ENCODE data around the gene IL1RAP. TPM values are rescaled to one million over a fixed set of nuclear protein-coding genes. Genes with fewer than 3 reads are reported as not detected.

IL1RAP gene
- total and polyA plus RNA-seq, 9 of the 15 experiments (the other 6 are each of a cell fraction or from before 2014, with no cell fraction given), result 0.23 to 1.8 (median 0.88) TPM

GRCh38 chr3:190481779-190482178 lies 32.1 kb upstream of the IL1RAP start:
- Histone ChIP-seq H3K9me1 (ENCODE audit: control insufficient read depth, insufficient read depth, low read length) (no peaks in the 10 kb centered on the region), H2AFZ (ENCODE audit: low read depth, low read length) (no peak overlapping the region), H4K20me1 (replicated peaks; ENCODE audit: control insufficient read depth, insufficient read depth, low read length) (no peaks in the 10 kb centered on the region), H3K27me3 (ENCODE audit: control insufficient read depth in 2 of 2, insufficient read depth in 2 of 2, low read length in 2 of 2) (no peaks in the 10 kb centered on the region), H3K4me3 (no peak overlapping the region), H3K9ac (ENCODE audit: insufficient read depth in 1 of 2, low read depth in 2 of 2, low read length in 2 of 2) (no peak overlapping the region), H3K36me3 (ENCODE audit: control insufficient read depth, insufficient read depth, low read length) (no peaks in the 10 kb centered on the region), H3K4me2 (ENCODE audit: insufficient read depth, low read length) (no peak overlapping the region), H3K4me1 (replicated peaks in 1 of 2; ENCODE audit: control insufficient read depth in 2 of 2, insufficient read depth in 2 of 2, low read length in 2 of 2) (no peaks in the 10 kb centered on the region), H3K79me2 (ENCODE audit: control insufficient read depth, insufficient read depth, low read length) (no peaks in the 10 kb centered on the region), H3K9me3 (replicated peaks; ENCODE audit: control insufficient read depth, insufficient read depth, low read depth, low read length) (no peaks in the 10 kb centered on the region; the same call in 1 of the 2 replicates), H3K27ac (ENCODE audit: extremely low read depth, low read depth, low read length) (no peak overlapping the region)
- WGBS (ENCODE audit: insufficient coverage, low coverage, missing lambda C conversion rate), result 6% methylated on average over 2 of the region's 2 CpGs
- DNase-seq (ENCODE audit: extremely low read depth in 1 of 4, low spot score in 3 of 4) (no peak), FAIRE-seq (no peak), ATAC-seq (no peak)
- ChIA-PET POLR2A (no interaction called here), CTCF (ENCODE audit: low intra/inter-chr PET ratio) (no interaction called here)
- no TSS peak for BruUV-seq (replicated peaks)
- in situ Hi-C loops (cut with MboI), result no loop called here
- intact Hi-C loops (cut with micrococcal nuclease), result no loop called here
- TF ChIP-seq NR3C1 (CRISPR knock-in tag; IDR thresholded peaks at IDR 0.05), result no peak
- no peak for TF ChIP-seq COPS2 (conservative IDR thresholded peaks at IDR 0.05)
- TF ChIP-seq CLOCK (CRISPR knock-in tag; IDR thresholded peaks at IDR 0.05; ENCODE audit: borderline replicate concordance), result no peak
- TF ChIP-seq FOXA1 (IDR thresholded peaks at IDR 0.05; ENCODE audit: borderline replicate concordance), result no peak
- no peak for TF ChIP-seq ETV1 (tag; conservative IDR thresholded peaks at IDR 0.05; ENCODE audit: low read depth)
- TF ChIP-seq DDX20 (tag; IDR thresholded peaks at IDR 0.05; ENCODE audit: low read depth), result no peak
- no peak for TF ChIP-seq SNAPC5 (CRISPR knock-in tag; IDR thresholded peaks at IDR 0.05)
- TF ChIP-seq SIX5 (IDR thresholded peaks at IDR 0.05; ENCODE audit: borderline replicate concordance in 1 of 2, insufficient read depth in 1 of 2, low read depth in 1 of 2, low read length in 2 of 2), result no peak
- TF ChIP-seq TEAD2 (tag; IDR thresholded peaks at IDR 0.05), result no peak
- TF ChIP-seq NFATC3 (IDR thresholded peaks at IDR 0.05), result no peak
- TF ChIP-seq MTA3 (IDR thresholded peaks at IDR 0.05; ENCODE audit: borderline replicate concordance), result no peak
- no peak for TF ChIP-seq ZHX1 (conservative IDR thresholded peaks at IDR 0.05; ENCODE audit: low read length)
- no peak for TF ChIP-seq EP300 (IDR thresholded peaks at IDR 0.05; ENCODE audit: low read length)
- no peak for TF ChIP-seq ZNF449 (CRISPR knock-in tag; IDR thresholded peaks at IDR 0.05)
- TF ChIP-seq ERF (CRISPR knock-in tag; IDR thresholded peaks at IDR 0.05), result no peak
- no peak for TF ChIP-seq TBP (optimal IDR thresholded peaks at IDR 0.05; ENCODE audit: low read depth, low read length)
- TF ChIP-seq MAFK (IDR thresholded peaks at IDR 0.05; ENCODE audit: low read length), result no peak
